ENCODE data around the gene CFAP46.
"Not testable (repeated sequence)": the region's sequence is repeated elsewhere in the genome, so short reads cannot be mapped to it uniquely, and the experiment has no call there.

DNA sequence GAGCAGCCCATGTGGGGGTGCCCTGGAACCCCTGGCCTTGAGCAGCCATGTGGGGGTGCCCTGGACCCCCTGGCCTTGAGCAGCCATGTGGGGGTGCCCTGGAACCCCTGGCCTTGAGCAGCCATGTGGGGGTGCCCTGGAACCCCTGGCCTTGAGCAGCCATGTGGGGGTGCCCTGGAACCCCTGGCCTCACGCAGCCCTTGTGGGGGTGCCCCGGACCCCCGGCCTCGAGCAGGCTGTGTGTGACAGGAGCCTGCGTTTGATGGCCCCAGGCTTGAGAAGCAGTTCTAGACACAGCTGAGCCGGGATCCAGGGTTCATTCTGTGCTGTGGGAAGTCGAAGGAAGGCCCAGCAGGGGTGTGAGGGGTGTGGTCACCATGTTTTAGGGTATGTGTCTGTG lies 19.0 kb downstream of the CFAP46 start:
- TF ChIP-seq, protein P1, sequence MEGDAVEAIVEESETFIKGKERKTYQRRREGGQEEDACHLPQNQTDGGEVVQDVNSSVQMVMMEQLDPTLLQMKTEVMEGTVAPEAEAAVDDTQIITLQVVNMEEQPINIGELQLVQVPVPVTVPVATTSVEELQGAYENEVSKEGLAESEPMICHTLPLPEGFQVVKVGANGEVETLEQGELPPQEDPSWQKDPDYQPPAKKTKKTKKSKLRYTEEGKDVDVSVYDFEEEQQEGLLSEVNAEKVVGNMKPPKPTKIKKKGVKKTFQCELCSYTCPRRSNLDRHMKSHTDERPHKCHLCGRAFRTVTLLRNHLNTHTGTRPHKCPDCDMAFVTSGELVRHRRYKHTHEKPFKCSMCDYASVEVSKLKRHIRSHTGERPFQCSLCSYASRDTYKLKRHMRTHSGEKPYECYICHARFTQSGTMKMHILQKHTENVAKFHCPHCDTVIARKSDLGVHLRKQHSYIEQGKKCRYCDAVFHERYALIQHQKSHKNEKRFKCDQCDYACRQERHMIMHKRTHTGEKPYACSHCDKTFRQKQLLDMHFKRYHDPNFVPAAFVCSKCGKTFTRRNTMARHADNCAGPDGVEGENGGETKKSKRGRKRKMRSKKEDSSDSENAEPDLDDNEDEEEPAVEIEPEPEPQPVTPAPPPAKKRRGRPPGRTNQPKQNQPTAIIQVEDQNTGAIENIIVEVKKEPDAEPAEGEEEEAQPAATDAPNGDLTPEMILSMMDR (IDR thresholded peaks at IDR 0.05; ENCODE audit: insufficient read depth, low read depth, low read length) = not testable (repeated sequence)
- not testable (repeated sequence) for TF ChIP-seq EZH2 (IDR thresholded peaks at IDR 0.05; ENCODE audit: insufficient read depth, low read length)

All from astrocyte (in vitro differentiated cells and primary cell).